Pons (tissue), 1 donor: ENCODE measurements around the gene CDK17.
A peak's percentile ranks its signal among the peaks of the same experiment; 100 is the strongest.

Source experiments
- DNase-seq: peaks from one replicate; pipeline ENCODE4 v3.0.0-alpha.2; 2016; ENCODE audit warnings: low spot score

CDK17 gene

DNA sequence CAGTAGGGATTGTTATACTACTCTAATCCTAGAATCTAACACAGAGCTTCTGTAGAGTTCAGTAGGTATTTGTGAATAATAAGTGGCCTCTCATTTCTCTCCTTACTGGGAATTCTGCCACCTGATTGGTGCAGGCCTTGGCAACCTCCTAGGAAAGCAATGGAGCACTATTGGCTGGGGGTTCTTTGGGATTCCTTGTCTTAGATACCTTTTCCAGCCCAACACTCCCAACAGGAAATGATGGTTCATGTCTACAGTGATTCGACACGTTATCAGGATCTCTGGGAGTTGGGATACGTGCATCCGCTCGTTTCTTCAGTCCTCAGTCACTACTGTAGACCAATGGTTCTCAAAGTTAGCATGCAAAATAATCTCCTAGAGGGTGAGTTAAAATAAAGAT, 138.7 kb downstream of the CDK17 start:
- DNase-seq, result no peak

DNA sequence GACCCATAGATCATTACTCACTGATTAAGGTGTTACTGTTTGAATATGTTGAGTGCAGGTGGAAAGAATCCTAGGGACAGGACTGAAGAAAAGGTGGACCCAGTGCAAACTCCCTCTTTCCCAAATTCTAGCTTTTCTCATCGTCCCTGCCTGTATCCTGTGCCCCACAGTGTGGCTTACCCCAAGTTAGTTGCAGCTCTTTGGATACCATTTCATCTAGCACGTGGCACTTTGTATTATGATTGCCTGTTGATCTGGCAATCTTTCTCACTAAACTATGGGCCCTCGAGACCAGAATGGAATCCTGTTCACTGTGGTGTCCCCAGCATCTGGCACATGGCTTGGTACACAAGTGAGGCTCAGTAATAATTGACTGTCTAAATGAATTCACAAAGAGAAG, 139.6 kb downstream of the CDK17 start:
- no peak for DNase-seq

DNA sequence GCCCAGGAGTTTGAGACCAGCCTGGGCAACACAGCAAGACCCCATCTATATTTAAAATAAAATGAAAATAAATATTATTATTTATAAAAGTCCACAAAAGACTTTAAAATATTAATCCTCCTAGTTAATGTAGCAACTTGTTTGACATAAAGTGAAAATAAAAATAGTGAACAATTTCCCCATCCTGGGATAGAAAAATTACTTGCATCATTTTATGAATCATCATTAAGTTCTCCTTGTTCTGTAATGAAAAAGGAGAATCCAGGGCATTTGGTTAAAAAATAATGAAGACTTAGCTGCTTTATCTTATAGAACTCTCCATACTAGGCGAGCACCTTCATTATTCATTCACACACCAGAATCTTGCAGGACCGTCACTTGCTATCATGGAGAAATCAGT, 140.0 kb downstream of the CDK17 start:
- DNase-seq, result no peak

GRCh38 chr12:96258104-96258961, 141.9 kb downstream of the CDK17 start:
- DNase-seq, result peak; percentile 47

DNA sequence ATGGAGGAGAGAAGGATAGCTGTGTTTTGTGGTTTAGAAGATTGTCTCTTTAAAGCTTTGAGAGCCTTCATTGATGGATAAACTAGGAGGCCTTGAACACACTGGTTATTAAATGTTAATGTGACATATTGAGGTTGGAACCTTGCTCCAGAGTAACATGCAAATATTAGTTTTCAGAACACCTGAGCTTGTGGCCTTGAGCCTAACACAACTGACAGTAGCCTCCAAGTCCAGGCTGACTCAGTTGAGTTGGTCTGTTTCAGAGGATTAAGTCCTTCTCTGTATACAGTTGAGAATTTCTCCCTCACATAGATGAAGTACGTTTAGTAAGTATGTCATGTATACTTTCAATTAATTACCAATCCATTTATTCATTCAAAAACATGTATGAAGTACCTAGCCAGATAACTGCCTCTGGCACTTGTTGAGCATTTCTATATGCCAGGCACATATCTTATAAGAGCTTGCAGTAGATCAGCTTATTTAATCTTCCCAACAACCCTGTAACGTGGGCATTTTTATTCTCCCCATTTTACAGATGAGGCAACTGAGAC, 142.6 kb downstream of the CDK17 start:
- no peak for DNase-seq

DNA sequence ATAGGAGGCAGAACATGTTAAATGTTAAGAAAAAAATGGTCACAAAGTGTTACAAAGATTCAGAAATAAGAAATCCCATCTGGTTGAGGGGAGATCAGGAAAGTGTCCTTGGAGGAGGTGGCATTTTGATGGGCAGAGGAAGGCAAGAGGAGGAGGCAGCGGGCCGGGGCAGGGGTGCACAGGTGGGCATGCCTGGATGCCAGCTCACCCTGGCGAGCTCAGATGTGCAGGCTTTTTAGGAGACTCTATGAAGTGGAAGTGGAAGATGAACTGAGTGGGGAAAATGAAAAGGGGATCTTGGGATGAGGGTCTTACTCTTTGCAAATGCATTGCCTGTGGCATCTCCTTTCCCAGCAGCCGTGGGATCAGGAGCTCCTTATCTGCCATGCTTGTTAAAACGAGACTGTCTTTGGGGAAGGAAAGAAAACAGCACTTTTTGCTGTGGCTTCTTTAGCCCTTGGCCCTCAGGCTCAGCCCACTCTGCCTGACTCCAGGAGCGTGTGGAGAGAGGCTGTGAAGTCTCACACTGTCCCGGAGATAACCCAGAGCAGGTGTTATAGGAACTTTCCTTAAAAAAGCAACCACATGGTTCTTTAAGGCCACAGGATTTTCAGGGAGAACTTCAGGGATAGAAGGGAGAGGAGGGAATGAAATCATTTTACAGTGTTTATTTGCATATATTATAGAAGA, 143.4 kb downstream of the CDK17 start:
- no peak for DNase-seq

GRCh38 chr12:96255077-96255476, 145.2 kb downstream of the CDK17 start:
- DNase-seq, result no peak

DNA sequence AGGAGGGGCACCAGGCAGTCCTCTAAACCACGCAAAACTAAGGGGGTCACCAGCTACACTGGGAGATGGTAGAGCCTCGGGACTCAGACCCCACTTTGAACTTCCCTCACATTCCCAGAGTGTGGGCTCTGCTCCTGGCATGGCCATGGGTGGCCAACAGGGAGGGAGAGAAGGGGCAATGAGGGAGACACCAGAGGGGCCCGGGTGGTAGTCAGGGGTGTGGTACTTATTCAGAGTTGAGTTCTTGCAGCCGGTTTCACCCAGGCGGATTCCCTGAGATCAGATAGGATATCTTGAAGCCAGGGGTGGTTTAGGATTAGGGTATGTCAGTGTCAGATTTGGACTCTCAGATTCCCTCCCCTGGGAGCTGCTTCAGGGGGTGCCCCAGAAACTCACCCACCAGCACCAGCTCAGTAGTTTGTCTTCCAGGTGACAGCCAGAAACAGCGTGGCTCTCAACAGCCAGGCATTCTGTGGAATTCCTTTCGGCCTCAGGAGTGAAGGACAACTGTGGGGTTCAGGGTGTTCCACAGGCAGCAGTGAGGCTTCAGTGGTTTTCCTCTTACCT, 150.0 kb downstream of the CDK17 start:
- no peak for DNase-seq

GRCh38 chr12:96249196-96250118, 150.8 kb downstream of the CDK17 start:
- no peak for DNase-seq

- peak; percentile 55 for DNase-seq
Observed at GRCh38 chr12:96248136-96248931, 151.9 kb downstream of the CDK17 start.

DNA sequence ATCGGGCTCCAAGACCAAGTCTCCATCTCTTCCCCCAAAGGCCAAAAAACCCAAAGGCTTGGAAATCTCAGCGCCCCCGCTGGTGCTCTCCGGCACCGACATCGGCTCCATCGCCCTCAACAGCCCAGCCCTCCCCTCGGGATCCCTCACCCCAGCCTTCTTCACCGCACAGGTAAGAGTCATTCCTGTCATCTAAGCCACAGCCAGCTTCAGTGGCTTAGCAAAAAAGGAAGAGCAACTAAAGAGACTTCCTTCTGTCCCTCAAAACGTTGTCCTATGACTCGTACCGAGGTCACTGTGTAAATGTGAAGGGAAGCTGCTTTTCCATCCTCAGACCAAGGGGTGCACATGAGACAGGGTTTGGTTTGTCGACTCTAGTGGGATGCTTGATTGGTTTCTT, 152.7 kb downstream of the CDK17 start:
- DNase-seq, result no peak

GRCh38 chr12:96246926-96247505, 153.2 kb downstream of the CDK17 start:
- DNase-seq, result no peak

GRCh38 chr12:96244826-96245225, 155.4 kb downstream of the CDK17 start:
- no peak for DNase-seq

- no peak for DNase-seq
Observed at GRCh38 chr12:96242597-96242996, 157.6 kb downstream of the CDK17 start.

DNA sequence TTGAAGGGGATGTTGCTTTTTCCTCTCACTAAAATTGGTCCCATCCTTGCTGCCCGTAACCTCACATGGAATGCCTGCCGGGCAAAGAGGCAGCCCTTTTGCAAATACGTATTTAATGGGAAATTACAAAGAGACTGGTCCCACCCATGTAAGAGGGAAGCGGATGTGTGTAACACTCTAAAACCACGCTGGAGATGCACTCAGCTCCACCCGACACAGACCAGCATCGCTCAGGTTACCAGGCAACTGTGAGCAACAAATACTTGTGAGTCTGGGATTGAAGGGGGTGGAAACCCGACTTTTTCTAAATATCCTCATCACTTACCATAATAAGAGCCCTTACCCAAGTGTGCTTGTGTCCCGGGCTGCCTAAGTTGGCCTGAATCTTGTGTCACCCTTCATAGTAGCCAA, 158.4 kb downstream of the CDK17 start:
- no peak for DNase-seq

DNA sequence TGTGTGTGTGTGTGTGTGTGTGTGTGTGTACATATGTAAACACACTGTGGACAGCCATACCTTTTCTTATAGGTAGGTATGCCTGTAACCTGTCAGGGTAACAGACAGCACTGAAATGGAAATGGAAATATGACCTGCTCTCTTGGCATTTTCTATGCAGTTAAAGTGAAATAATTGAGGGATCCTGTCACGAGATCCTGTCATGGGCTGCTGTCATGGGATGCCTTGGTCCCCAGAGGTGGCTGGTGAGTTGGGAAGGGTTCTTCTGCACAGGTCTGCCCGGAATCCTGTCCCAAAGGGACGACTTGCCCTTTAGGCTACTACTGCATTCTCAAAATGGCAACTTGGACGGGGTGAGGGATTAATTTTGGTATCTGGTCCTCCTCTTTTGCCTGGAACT, 158.8 kb downstream of the CDK17 start:
- DNase-seq, result no peak

- DNase-seq, result no peak
Observed at GRCh38 chr12:96240656-96241055, 159.6 kb downstream of the CDK17 start.

DNA sequence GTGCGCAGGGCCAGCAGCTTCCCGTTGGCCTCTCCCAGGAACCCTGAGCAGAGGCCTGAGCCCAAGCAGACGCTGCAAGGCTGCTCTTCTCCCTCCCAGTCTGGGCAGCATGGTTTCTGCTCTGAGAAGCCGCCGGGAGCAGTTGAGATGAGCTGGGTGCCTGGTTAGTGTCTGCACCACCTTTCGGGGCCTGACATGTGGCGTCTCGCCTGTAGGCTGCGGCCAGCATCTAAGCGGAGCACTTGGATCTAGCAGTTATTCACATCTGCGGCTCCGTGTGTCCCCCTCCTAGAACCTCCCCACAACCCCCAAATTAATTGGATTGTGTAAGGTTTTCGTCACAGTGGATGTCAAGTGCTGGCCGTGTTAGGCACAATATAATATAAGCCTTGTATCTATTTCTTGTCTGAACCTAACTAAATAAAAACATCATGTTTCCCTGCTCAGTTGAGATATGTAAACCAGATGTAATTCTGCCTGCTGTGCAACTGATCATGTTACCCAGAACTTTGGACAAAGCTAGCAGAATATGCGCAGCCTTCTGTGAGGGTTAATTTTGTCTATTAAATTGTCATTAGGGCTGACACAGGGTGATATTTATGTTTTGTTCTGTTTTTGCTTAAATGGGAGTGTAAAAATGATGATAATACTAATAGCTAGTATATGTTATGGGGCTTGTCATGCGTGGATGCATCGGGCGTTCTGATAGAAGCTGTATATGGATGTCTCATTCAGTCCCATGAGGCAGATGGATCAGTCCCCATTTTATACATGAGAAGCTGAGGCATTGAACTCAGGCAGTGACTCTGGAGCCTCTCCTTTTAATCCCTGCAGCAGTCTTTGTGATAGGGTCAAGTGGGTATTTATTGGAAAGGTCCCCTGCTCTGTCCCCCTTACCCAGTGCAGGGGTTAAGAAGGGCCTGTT, 160.3 kb downstream of the CDK17 start:
- no peak for DNase-seq

DNA sequence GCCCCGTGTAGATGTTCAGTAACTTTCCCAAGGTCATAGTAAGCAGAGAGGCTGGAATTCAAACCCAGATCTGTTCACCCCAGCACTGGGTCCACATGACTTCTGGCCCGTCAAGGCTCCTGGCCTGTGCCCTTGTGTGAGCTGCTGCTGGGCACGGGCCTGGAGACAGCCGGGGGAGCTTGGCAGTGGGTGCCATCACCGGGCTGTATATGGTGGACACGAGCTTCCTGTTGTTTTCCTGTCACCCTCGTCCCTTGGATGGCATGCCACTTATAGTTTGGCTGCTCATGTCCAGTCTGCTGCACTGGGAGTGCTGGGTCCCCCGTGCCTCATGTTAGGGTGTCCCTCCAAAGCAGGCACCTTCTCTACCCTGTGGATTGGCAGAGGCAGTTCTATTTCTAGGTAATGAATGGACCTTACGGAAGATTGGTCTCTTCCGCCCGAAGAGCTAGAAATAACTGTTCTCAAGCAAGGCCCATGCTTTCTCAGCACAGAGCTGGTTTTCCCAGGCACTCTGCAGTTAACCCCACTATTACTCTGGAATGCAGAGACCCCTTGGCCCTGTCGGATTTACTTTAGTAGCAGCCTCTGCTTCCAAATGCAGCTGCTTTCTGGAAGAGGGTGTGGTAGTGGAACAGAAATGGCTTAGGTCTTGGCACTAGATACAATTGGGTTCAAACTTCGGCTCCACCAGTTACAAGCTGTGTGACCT, 161.7 kb downstream of the CDK17 start:
- DNase-seq, result no peak
